C4-2B (cell line): ENCODE results near the gene CDH15.

Experiments
- H3K27ac ChIP-seq: fragments of 450-650 bp; 2 replicates; pipeline ENCODE4 v1.5.1; 2017
- CTCF ChIP-seq: fragments of 450-650 bp; conservative IDR thresholded peaks from 2 replicates; pipeline ENCODE4 v1.5.1; 2017; ENCODE audit warnings: mild to moderate bottlenecking
- ZFX ChIP-seq: fragments of 450-650 bp; IDR thresholded peaks from 2 replicates; pipeline ENCODE4 v1.6.1; 2017

CDH15 gene

DNA sequence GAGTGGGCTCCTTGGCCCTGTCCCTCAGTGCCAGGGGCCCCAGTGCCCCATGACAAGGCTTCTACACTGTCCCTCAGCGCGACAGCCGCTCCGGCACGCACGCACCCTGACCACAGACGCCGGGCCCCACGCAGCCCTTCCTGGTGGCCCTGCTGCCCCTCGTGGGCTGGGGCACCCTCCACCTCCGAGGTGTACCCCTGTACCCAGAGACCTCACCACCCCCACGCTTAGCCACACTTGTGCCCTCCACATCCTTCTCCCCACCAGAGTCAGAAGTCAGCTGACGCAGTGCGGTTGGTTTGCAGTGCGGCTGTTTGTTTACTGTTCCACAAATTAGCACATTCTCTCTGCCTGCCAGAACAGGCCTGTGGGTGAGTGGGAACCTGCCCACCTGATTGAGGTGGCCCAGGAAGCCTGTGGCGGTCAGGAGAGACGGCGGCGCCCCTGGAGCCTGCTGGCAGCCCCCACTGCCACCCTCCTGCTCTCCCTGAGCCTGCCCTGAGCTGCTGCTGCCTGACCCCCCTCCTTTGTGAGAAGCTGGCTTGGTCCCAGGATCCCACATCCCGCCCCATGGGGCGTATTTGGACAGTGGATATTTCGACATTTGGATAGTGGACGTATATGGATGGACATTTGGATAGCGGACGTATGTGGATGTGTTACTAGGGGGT lies 38.0 kb upstream of the CDH15 start:
- no peak overlapping the region for H3K27ac ChIP-seq
- TF ChIP-seq ZFX (no peak), CTCF (no peak)

- TF ChIP-seq ZFX: no peak
- no peak for TF ChIP-seq CTCF
- no peak overlapping the region for H3K27ac ChIP-seq
Observed at GRCh38 chr16:89134269-89134668, 37.3 kb upstream of the CDH15 start.

DNA sequence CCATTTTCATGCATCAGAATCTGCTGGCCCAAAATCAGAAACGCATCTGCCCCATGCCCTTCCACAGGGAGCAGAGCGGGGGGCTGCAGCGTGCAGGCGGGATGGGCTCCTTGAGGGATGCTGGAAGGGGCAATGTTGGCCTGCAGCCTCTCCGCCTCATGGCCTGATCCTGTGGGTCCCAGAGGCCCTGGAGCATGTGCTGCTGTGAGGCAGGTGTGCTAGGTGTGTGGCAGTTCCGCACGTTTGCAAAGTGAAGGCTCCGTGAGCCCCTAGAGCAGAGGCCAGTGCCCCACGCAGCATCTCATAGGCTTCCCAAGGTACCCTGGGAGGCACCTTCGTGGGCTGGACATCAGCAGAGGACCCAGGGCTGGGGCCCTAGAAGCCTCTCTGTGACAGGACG lies 36.4 kb upstream of the CDH15 start:
- TF ChIP-seq CTCF (no peak), ZFX (no peak)
- no peak overlapping the region for H3K27ac ChIP-seq

DNA sequence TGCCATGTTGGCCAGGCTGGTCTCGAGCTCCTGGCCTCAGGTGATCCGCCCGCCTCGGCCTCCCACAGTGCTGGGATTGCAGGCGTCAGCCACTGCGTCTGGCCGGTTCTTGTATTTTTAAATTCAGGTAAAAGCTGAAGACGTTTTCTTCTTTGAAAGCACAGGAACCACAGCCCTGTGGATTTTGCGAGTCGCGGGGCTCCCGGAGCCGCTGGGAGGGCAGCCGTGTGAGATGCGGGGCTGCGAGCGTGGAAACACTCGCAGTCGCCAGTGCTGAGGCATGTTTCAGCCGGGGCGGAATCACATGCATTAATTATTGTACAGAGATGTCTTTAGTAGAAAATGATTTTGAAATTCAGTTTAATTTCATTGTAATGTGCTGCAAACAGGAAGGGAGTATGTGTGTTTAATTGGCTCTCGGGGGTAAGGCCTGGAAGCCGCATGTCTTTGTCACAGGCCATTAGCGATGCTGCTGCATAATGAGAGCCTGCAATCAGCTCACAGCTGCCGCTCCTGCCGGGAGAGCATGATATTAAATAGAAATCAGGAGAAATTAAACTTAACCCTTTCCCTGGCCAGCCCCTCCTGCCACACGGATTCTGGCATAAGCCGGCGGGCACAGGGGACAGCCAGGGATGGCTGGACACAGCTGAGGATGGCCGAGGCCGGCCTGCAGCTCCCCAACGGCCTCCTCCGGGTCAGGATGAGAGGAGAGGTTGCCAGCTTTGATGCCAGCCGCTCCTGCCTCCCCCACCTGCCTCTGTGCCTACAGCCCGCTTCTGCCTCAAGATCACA lies 35.4 kb upstream of the CDH15 start:
- H3K27ac ChIP-seq: no peak overlapping the region
- TF ChIP-seq ZFX (no peak), CTCF (no peak)

DNA sequence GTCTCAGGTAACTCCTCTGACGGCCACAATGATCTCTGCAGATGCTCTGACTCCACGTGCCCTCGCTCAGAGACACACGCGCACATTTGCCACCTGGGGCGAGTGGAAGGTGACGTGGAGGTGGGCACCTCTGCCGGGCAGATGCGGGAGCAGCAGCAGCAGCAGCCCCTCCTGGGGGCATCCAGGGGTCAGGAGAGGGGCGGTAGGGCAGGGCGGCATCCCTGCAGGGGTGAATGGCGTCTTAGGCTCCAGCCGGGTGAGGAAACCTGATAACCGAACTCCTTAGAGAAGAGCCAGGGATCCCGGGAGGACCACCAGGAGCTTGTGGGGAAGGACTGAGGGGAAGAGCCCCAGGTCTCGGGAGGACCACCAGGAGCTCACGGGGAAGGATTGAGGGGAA lies 34.6 kb upstream of the CDH15 start:
- no peak for TF ChIP-seq CTCF
- no peak for TF ChIP-seq ZFX
- no peak overlapping the region for H3K27ac ChIP-seq

DNA sequence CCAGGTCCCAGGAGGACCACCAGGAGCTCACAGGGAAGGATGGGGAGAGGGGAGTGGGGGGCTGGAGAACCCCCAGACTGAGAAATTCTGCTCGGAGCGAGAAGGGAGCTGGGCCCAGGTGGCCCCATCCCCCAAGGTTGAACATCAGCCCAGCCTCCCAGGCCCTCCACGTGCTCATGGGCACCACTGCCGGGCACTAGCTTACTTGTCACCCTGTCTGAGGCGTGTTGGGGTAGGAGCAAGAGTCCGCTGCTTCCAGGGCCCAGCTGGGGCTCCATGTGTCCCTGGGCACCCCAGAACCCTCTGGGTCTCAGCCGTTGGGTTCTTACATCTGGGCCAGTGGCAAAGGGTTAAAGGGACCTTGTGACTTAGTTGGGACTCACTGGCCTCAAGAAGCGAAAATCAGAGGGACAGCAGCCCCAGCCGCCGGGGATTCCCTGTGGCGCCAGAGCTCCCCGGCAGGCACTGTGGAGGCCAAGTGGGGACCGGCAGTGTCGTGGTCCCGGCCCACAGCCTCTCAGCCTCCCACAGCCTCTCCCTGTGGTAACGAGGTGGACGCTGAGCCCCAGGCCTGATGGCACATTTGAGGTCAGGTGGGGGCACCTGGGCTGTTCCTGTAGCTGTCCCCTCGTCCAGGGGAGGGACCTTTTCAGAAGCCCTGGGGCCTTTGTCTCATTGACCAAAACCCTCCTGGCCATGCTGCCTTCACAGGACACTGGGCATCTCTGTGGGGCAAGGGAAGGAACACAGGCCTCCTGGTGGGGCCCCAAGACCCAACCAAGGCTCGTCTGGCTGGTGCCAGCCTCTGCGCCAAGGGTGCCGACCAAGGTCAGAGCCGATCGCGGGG lies 33.7 kb upstream of the CDH15 start:
- TF ChIP-seq ZFX: no peak
- TF ChIP-seq CTCF: no peak
- H3K27ac ChIP-seq: no peak overlapping the region

DNA sequence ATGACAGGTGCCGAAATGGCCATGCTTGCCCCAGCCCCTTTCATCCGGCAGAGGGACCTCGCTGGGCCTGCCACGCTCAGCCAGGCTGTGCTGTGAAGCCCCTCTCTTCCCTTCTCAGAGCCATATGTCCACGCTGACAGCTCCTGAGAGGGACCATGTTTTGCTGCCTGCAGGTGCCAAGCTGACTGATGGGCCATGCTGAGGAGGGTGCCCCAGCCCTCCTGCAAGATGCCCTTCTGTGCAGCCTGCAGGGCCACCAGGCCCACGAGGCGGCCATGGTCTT lies 33.1 kb upstream of the CDH15 start:
- H3K27ac ChIP-seq: no peak overlapping the region
- TF ChIP-seq CTCF (no peak), ZFX (no peak)
